IPS-18a (cell line): Measurements from ENCODE around the gene EFCAB8.

Experiments used
- H3K27ac ChIP-seq: one replicate; pipeline ENCODE4 v1.5.1; 2013; ENCODE audit warnings: low read length
- H3K27me3 ChIP-seq: one replicate; pipeline ENCODE4 v1.6.1; 2013; ENCODE audit warnings: mild to moderate bottlenecking, low read length; ENCODE audit not compliant: control insufficient read depth, insufficient read depth
- H3K36me3 ChIP-seq: one replicate; pipeline ENCODE4 v1.6.1; 2013; ENCODE audit warnings: low read depth, low read length; ENCODE audit not compliant: control insufficient read depth
- H3K4me1 ChIP-seq: one replicate; pipeline ENCODE4 v1.6.1; 2013; ENCODE audit warnings: low read depth, low read length; ENCODE audit not compliant: control insufficient read depth
- H3K4me3 ChIP-seq: one replicate; pipeline ENCODE4 v1.5.1; 2013; ENCODE audit warnings: low read length
- H3K9ac ChIP-seq: one replicate; pipeline ENCODE4 v1.6.1; 2013; ENCODE audit warnings: mild to moderate bottlenecking, low read length, moderate library complexity
- H3K9me3 ChIP-seq: one replicate; pipeline ENCODE4 v1.6.1; 2013; ENCODE audit warnings: low read depth, low read length; ENCODE audit not compliant: control insufficient read depth

The EFCAB8 gene

DNA sequence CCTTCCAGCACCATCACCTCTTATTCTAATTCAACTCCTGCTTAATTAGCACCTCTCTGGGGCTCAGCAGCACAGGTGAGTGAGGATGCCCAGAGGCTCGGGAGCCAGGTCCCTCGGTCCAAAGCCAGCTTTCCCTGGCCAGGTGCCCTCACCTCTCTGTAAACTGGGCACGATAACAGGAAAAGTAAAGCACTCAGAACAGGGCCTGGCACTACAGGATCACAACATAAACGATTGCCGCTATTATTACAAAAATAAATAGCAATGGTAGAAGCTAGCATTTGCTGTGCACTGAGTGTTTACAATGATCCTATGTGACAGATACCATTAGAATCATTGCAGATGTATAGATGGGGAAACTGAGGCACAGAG, 151.4 kb downstream of the EFCAB8 start:
- H3K27ac ChIP-seq: no peak overlapping the region
- H3K9ac ChIP-seq: no peak overlapping the region
- no peaks in the 10 kb centered on the region for H3K36me3 ChIP-seq
- no peaks in the 10 kb centered on the region for H3K27me3 ChIP-seq
- no peaks in the 10 kb centered on the region for H3K4me1 ChIP-seq
- no peak overlapping the region for H3K4me3 ChIP-seq
- H3K9me3 ChIP-seq: no peaks in the 10 kb centered on the region

DNA sequence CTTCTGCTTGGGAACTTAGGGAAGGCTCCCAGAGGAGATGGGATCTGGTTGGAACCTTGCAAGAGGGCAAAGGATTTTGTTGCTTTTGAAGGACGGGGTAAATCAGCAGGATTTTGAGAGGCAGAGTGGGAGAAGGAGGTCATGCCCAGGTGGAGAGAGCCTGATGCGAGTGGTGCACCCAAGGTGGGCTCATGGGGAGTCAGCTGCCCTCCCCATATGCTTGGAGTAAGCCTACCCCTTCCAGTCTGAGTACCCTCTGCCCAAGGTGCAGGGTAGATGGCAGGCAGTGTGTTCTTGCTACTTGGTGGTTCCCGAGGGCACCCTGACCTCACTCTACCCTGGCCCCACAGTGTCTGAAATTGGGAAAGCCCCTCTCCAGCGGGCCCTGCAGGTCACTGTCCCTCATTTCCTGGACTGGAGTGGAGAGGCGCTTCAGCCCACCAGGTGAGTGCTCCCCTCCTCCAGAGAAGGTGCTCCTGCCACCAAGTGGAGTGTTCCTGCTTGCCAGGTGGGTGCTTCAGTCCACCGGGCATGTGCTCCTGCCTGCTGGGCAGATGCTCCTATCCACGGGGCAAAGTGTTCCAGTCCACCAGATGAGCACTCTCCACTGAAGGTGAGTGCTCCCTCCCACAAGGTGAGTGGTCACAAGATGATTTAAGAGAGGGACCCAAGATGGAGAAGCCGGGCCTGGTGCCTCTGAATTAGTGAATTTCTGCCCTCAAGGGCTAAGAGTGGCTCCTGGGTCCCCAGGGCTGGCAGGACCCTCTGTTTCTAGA, 152.1 kb downstream of the EFCAB8 start:
- H3K9ac ChIP-seq: no peak overlapping the region

More for the DNA sequence above, 152.1 kb downstream of the EFCAB8 start:
- H3K4me1 ChIP-seq: no peaks in the 10 kb centered on the region
- no peak overlapping the region for H3K27ac ChIP-seq
- no peak overlapping the region for H3K4me3 ChIP-seq
- no peaks in the 10 kb centered on the region for H3K36me3 ChIP-seq
- no peaks in the 10 kb centered on the region for H3K9me3 ChIP-seq
- H3K27me3 ChIP-seq: no peaks in the 10 kb centered on the region
